Measurements from ENCODE around the gene TMEM163. TPM values are rescaled to one million over a fixed set of nuclear protein-coding genes. Genes with fewer than 3 reads are reported as not detected.
A peak's percentile ranks its signal among the peaks of the same experiment; 100 is the strongest.

Gene TMEM163
- total RNA-seq = 1 to 10 TPM in 2 of 4 donors, under 1 TPM in 2; 0.28 to 2.3 (median 0.88) TPM
- polyA plus RNA-seq = 1 to 10 TPM in 1 of 3 donors, under 1 TPM in 1, not detected in 1; 0.69 to 2.6 TPM

- no peak for DNase-seq
- peaks cover 26 to 79% (median 54%) of the 10 kb centered on the region in 3 donors for H3K27me3 ChIP-seq
Observed at GRCh38 chr2:134718817-134719814, at the start of gene TMEM163. TSS of gene TMEM163 (minus strand) at chr2:134719000.

GRCh38 chr2:134766583-134766982 lies 47.8 kb upstream of the TMEM163 start:
- WGBS, 2 donors = 87 to 89% methylated on average over 5 of the region's 5 CpGs
- no peak overlapping the region for H3K4me3 ChIP-seq
- H3K27ac ChIP-seq = no peak overlapping the region
- no peaks in the 10 kb centered on the region for H3K4me1 ChIP-seq
- no peak for DNase-seq
- H3K27me3 ChIP-seq = no peaks in the 10 kb centered on the region
- H3K9me3 ChIP-seq = no peaks in the 10 kb centered on the region
- intact Hi-C loops (cut with DNase I) = no loop called here
- H3K36me3 ChIP-seq = no peaks in the 10 kb centered on the region
- TF ChIP-seq EP300 (IDR thresholded peaks at IDR 0.05) (no peak), POLR2A (IDR thresholded peaks at IDR 0.05) (no peak), POLR2AphosphoS5 (IDR thresholded peaks at IDR 0.05) (no peak), CTCF (IDR thresholded peaks at IDR 0.05) (no peak)

More at GRCh38 chr2:134718817-134719814, at the start of gene TMEM163:
- H3K9me3 ChIP-seq = no peaks in the 10 kb centered on the region
- peak within 1 kb of the TSS in 3 of 4 donors; percentile 38 to 45 (median 45) for H3K4me3 ChIP-seq
- no peaks in the 10 kb centered on the region for H3K36me3 ChIP-seq
- TF ChIP-seq POLR2AphosphoS5 (IDR thresholded peaks at IDR 0.05) (no peak), POLR2A (IDR thresholded peaks at IDR 0.05) (no peak), EP300 (IDR thresholded peaks at IDR 0.05) (no peak), CTCF (IDR thresholded peaks at IDR 0.05) (no peak)
- WGBS, 2 donors = 7% methylated on average over 99 of the region's 99 CpGs
- H3K27ac ChIP-seq = no peak within 1 kb of the TSS
- intact Hi-C loops (cut with DNase I) = no loop called here
- peaks cover 0 to 19% (median 18%) of the 10 kb centered on the region in 4 donors for H3K4me1 ChIP-seq

- Histone ChIP-seq H3K36me3 (no peaks in the 10 kb centered on the region), H3K9me3 (no peaks in the 10 kb centered on the region), H3K27me3 (no peaks in the 10 kb centered on the region), H3K27ac (no peak overlapping the region), H3K4me3 (no peak overlapping the region), H3K4me1 (no peaks in the 10 kb centered on the region)
- DNase-seq = no peak
- TF ChIP-seq EP300 (IDR thresholded peaks at IDR 0.05) (no peak), POLR2AphosphoS5 (IDR thresholded peaks at IDR 0.05) (no peak), CTCF (IDR thresholded peaks at IDR 0.05) (no peak), POLR2A (IDR thresholded peaks at IDR 0.05) (no peak)
- intact Hi-C loops (cut with DNase I) = no loop called here
Observed at GRCh38 chr2:134765987-134766386, 47.2 kb upstream of the TMEM163 start.

GRCh38 chr2:134764164-134764563 lies 45.4 kb upstream of the TMEM163 start:
- no peak for DNase-seq
- TF ChIP-seq EP300 (IDR thresholded peaks at IDR 0.05) (no peak), POLR2AphosphoS5 (IDR thresholded peaks at IDR 0.05) (no peak), CTCF (IDR thresholded peaks at IDR 0.05) (no peak), POLR2A (IDR thresholded peaks at IDR 0.05) (no peak)
- intact Hi-C loops (cut with DNase I) = no loop called here
- Histone ChIP-seq H3K4me3 (no peak overlapping the region), H3K27me3 (no peaks in the 10 kb centered on the region), H3K9me3 (no peaks in the 10 kb centered on the region), H3K4me1 (no peaks in the 10 kb centered on the region), H3K36me3 (no peaks in the 10 kb centered on the region), H3K27ac (no peak overlapping the region)
- WGBS, 2 donors = 78 to 93% methylated on average over 1 of the region's 1 CpG
